HepG2 (cell line): ENCODE measurements around the gene HAPLN2. TPM values are rescaled to one million over a fixed set of nuclear protein-coding genes. Genes with fewer than 3 reads are reported as not detected.

Experiments
- ADNP ChIP-seq: sonication (generic); formaldehyde crosslinking; IDR thresholded peaks from 2 replicates; pipeline ENCODE4 v1.4.0; 2020; ENCODE audit warnings: missing genetic modification reagents
- CBFB ChIP-seq: sonication (generic); formaldehyde crosslinking; IDR thresholded peaks from 2 replicates; pipeline ENCODE4 v1.4.0; 2020; ENCODE audit warnings: missing genetic modification reagents
- GATAD1 ChIP-seq: IDR thresholded peaks from 2 replicates; pipeline ENCODE4 v1.6.1; 2016; ENCODE audit warnings: missing genetic modification reagents, missing compliant biosample characterization
- IKZF1 ChIP-seq: fragments of 450-650 bp; IDR thresholded peaks from 2 replicates; pipeline ENCODE4 v1.7.1; 2016
- MIER3 ChIP-seq: IDR thresholded peaks from 2 replicates; pipeline ENCODE4 v1.6.1; 2016; ENCODE audit warnings: missing compliant biosample characterization, borderline replicate concordance
- MLLT10 ChIP-seq: sonication (generic); formaldehyde crosslinking; IDR thresholded peaks from 2 replicates; pipeline ENCODE4 v1.4.0; 2020; ENCODE audit warnings: missing genetic modification reagents
- NCOR1 ChIP-seq: fragments of 200-600 bp; sonication (generic); IDR thresholded peaks from 2 replicates; pipeline ENCODE4 v1.7.0; 2017; ENCODE audit warnings: antibody characterized with exemption, low read length, borderline replicate concordance
- NFE2L2 ChIP-seq: fragments of 150-350 bp; IDR thresholded peaks from 2 replicates; pipeline ENCODE4 v1.6.1; 2014; ENCODE audit warnings: low read length
- NFIB ChIP-seq: sonication (generic); formaldehyde crosslinking; IDR thresholded peaks from 2 replicates; pipeline ENCODE4 v1.9.0; 2021; ENCODE audit warnings: missing genetic modification reagents, mild to moderate bottlenecking, borderline replicate concordance
- SIN3A ChIP-seq: IDR thresholded peaks from 2 replicates; pipeline ENCODE4 v1.6.1; 2011; ENCODE audit warnings: low read depth, mild to moderate bottlenecking, control low read depth, low read length, borderline replicate concordance
- SRSF4 ChIP-seq: fragments of 200-400 bp; formaldehyde crosslinking; IDR thresholded peaks from one replicate; pipeline ENCODE4 v1.6.1; 2018; ENCODE audit warnings: mild to moderate bottlenecking, low read depth, low read length, moderate library complexity; ENCODE audit not compliant: poor library complexity, severe bottlenecking
- ZBTB42 ChIP-seq: sonication (generic); formaldehyde crosslinking; IDR thresholded peaks from 2 replicates; pipeline ENCODE4 v1.5.0; 2020; ENCODE audit warnings: mild to moderate bottlenecking, missing genetic modification reagents
- ZNF253 ChIP-seq: sonication (generic); formaldehyde crosslinking; IDR thresholded peaks from 2 replicates; pipeline ENCODE4 v1.8.0; 2022; ENCODE audit warnings: mild to moderate bottlenecking, missing genetic modification reagents, borderline replicate concordance
- ZNF75D ChIP-seq: sonication (generic); formaldehyde crosslinking; IDR thresholded peaks from 2 replicates; pipeline ENCODE4 v1.8.1; 2023; ENCODE audit warnings: missing genetic modification reagents, mild to moderate bottlenecking, borderline replicate concordance
- ZZZ3 ChIP-seq: sonication (generic); formaldehyde crosslinking; IDR thresholded peaks from 2 replicates; pipeline ENCODE4 v1.4.0; 2020; ENCODE audit warnings: missing genetic modification reagents, mild to moderate bottlenecking, borderline replicate concordance
- polyA plus RNA-seq, 8 experiments: library from polyadenylated mRNA; depleted of rRNA in 3 of 8; stranded (reverse) in 7 of 8; unstranded in 1 of 8; fragments of >200 nt; fragmentation: Illumina TruSeq in 4 of 8; extraction: Trizol in 4 of 8; gene quantifications; 2 replicates each; pipeline versions ENCODE4 v1.2.1 to v1.2.3, GENCODE V29; 2011 to 2016; ENCODE audit warnings: low read depth in 4 of 8, missing spikeins in 1 of 8, mixed read lengths in 1 of 8; ENCODE audit not compliant: insufficient read depth in 1 of 8
- total RNA-seq, 5 experiments: library from RNA; depleted of rRNA; stranded (reverse); fragments of >200 nt; fragmentation: Illumina TruSeq; extraction: Trizol; gene quantifications; 2 replicates each; pipeline ENCODE4 v1.2.3, GENCODE V29; 2016; ENCODE audit warnings: low read depth in 1 of 5
- TF ChIP-seq, protein P1 (sequence below): sonication (generic); formaldehyde crosslinking; IDR thresholded peaks from 2 replicates; pipeline ENCODE4 v1.5.0; 2020; ENCODE audit warnings: mild to moderate bottlenecking, missing genetic modification reagents
- TF ChIP-seq, protein P2 (sequence below): sonication (generic); formaldehyde crosslinking; conservative IDR thresholded peaks from 2 replicates; pipeline ENCODE4 v1.8.1; 2023; ENCODE audit warnings: missing genetic modification reagents
- TF ChIP-seq, protein P3 (sequence below): IDR thresholded peaks from 2 replicates; pipeline ENCODE4 v1.6.1; 2016; ENCODE audit warnings: mild to moderate bottlenecking, missing biosample characterization, missing genetic modification reagents
- TF ChIP-seq, protein P4 (sequence below): IDR thresholded peaks from 2 replicates; pipeline ENCODE4 v1.6.1; 2016; ENCODE audit warnings: low read depth, missing genetic modification reagents, missing compliant biosample characterization

Gene HAPLN2
- total and polyA plus RNA-seq, 2 of the 13 experiments (the other 11 are each of a cell fraction or from before 2014, with no cell fraction given) = not detected

DNA sequence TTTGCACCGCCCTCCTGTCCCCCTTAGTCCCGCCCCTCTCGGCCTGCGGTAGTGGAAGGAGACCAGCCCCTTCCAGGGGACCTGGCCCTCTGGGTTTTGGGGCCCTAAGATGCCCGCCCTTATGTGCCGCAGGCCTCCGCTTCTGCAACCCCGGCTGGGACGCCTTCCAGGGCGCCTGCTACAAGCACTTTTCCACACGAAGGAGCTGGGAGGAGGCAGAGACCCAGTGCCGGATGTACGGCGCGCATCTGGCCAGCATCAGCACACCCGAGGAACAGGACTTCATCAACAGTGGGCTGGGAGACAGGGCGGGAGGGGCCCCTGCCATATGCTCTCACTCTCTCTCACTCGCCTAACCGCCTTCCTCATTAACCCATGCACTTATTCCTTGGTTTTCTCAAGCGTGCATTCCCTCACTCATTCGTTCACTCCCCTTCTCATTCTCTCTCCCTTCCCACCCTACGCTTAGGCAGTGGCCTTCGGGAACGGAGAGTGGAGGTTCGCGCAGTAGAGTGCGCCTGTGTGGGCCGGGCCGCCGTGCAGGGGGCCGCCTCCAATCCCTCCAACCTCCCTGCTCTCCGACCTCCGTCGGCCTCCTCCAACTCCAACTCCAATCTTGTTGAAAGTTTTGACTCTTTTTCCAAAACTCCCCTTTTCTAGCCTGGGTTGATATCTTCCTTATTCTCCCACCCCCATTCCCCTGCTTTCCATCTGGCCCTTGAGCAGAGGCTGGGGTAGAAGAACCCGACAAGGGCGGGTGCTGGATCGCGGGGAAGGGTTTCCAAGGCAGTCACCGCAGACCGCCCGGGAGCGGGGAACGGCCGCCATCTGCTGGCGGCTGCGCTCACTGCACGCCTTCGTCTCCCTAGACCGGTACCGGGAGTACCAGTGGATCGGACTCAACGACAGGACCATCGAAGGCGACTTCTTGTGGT, 37.9 kb downstream of the HAPLN2 start (continued):
- TF ChIP-seq, protein P1, sequence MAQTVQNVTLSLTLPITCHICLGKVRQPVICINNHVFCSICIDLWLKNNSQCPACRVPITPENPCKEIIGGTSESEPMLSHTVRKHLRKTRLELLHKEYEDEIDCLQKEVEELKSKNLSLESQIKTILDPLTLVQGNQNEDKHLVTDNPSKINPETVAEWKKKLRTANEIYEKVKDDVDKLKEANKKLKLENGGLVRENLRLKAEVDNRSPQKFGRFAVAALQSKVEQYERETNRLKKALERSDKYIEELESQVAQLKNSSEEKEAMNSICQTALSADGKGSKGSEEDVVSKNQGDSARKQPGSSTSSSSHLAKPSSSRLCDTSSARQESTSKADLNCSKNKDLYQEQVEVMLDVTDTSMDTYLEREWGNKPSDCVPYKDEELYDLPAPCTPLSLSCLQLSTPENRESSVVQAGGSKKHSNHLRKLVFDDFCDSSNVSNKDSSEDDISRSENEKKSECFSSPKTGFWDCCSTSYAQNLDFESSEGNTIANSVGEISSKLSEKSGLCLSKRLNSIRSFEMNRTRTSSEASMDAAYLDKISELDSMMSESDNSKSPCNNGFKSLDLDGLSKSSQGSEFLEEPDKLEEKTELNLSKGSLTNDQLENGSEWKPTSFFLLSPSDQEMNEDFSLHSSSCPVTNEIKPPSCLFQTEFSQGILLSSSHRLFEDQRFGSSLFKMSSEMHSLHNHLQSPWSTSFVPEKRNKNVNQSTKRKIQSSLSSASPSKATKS (CRISPR knock-in tag) = no peak
- TF ChIP-seq ZBTB42 (CRISPR knock-in tag) (no peak), MLLT10 (no peak), GATAD1 (CRISPR knock-in tag) (no peak), NCOR1 (no peak), ZNF253 (CRISPR knock-in tag) (0 out of 2 replicates have a peak, but pooled peaks have one; percentile 27), SIN3A (no peak), ADNP (CRISPR knock-in tag) (no peak), IKZF1 (no peak), SRSF4 (no peak), CBFB (CRISPR knock-in tag) (0 out of 2 replicates have a peak, but pooled peaks have one; percentile 37), MIER3 (no peak), ZNF75D (CRISPR knock-in tag) (no peak), ZZZ3 (no peak), NFIB (CRISPR knock-in tag) (no peak), NFE2L2 (no peak)
- TF ChIP-seq, protein P2, sequence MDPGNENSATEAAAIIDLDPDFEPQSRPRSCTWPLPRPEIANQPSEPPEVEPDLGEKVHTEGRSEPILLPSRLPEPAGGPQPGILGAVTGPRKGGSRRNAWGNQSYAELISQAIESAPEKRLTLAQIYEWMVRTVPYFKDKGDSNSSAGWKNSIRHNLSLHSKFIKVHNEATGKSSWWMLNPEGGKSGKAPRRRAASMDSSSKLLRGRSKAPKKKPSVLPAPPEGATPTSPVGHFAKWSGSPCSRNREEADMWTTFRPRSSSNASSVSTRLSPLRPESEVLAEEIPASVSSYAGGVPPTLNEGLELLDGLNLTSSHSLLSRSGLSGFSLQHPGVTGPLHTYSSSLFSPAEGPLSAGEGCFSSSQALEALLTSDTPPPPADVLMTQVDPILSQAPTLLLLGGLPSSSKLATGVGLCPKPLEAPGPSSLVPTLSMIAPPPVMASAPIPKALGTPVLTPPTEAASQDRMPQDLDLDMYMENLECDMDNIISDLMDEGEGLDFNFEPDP (CRISPR knock-in tag) = no peak
- TF ChIP-seq, protein P3, sequence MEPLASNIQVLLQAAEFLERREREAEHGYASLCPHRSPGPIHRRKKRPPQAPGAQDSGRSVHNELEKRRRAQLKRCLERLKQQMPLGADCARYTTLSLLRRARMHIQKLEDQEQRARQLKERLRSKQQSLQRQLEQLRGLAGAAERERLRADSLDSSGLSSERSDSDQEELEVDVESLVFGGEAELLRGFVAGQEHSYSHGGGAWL (CRISPR knock-in tag) = no peak
- TF ChIP-seq, protein P4, sequence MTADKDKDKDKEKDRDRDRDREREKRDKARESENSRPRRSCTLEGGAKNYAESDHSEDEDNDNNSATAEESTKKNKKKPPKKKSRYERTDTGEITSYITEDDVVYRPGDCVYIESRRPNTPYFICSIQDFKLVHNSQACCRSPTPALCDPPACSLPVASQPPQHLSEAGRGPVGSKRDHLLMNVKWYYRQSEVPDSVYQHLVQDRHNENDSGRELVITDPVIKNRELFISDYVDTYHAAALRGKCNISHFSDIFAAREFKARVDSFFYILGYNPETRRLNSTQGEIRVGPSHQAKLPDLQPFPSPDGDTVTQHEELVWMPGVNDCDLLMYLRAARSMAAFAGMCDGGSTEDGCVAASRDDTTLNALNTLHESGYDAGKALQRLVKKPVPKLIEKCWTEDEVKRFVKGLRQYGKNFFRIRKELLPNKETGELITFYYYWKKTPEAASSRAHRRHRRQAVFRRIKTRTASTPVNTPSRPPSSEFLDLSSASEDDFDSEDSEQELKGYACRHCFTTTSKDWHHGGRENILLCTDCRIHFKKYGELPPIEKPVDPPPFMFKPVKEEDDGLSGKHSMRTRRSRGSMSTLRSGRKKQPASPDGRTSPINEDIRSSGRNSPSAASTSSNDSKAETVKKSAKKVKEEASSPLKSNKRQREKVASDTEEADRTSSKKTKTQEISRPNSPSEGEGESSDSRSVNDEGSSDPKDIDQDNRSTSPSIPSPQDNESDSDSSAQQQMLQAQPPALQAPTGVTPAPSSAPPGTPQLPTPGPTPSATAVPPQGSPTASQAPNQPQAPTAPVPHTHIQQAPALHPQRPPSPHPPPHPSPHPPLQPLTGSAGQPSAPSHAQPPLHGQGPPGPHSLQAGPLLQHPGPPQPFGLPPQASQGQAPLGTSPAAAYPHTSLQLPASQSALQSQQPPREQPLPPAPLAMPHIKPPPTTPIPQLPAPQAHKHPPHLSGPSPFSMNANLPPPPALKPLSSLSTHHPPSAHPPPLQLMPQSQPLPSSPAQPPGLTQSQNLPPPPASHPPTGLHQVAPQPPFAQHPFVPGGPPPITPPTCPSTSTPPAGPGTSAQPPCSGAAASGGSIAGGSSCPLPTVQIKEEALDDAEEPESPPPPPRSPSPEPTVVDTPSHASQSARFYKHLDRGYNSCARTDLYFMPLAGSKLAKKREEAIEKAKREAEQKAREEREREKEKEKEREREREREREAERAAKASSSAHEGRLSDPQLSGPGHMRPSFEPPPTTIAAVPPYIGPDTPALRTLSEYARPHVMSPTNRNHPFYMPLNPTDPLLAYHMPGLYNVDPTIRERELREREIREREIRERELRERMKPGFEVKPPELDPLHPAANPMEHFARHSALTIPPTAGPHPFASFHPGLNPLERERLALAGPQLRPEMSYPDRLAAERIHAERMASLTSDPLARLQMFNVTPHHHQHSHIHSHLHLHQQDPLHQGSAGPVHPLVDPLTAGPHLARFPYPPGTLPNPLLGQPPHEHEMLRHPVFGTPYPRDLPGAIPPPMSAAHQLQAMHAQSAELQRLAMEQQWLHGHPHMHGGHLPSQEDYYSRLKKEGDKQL (CRISPR knock-in tag) = no peak
